ENCODE measurements around the gene LYL1.

The LYL1 gene

DNA sequence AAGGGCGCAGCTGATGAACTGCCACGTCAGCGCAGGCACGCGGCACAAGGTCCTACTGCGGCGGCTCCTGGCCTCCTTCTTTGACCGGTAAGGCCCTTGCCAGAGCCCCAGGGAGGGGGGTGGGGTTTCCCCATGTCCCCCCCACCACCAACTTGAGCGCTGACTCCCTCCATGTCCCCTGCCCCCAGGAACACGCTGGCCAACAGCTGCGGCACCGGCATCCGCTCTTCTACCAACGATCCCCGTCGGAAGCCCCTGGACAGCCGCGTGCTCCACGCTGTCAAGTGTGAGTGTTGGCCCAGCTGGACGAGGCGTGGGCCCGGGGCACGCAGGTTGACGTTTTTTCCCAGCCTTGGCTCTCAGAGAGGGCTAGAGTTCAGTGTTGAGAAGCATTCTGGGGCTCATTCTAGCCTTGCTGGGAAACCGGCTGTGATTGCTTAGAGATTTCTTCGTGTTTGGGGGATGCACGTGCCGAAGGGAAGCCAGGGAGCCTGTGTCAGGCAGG lies 34.7 kb upstream of the LYL1 start:
- Histone ChIP-seq H3K27me3 (ENCODE audit: control insufficient read depth, insufficient read depth, low read length) (no peaks in the 10 kb centered on the region), H3K36me3 (ENCODE audit: control insufficient read depth, insufficient read depth, low read length) (peaks cover 9% of the 10 kb centered on the region), H3K4me1 (ENCODE audit: control insufficient read depth, insufficient read depth, low read length) (no peaks in the 10 kb centered on the region), H3K9ac (ENCODE audit: low read length) (no peak overlapping the region), H3K4me3 (ENCODE audit: low read length) (no peak overlapping the region), H3K27ac (ENCODE audit: low read depth, low read length) (no peak overlapping the region)

DNA sequence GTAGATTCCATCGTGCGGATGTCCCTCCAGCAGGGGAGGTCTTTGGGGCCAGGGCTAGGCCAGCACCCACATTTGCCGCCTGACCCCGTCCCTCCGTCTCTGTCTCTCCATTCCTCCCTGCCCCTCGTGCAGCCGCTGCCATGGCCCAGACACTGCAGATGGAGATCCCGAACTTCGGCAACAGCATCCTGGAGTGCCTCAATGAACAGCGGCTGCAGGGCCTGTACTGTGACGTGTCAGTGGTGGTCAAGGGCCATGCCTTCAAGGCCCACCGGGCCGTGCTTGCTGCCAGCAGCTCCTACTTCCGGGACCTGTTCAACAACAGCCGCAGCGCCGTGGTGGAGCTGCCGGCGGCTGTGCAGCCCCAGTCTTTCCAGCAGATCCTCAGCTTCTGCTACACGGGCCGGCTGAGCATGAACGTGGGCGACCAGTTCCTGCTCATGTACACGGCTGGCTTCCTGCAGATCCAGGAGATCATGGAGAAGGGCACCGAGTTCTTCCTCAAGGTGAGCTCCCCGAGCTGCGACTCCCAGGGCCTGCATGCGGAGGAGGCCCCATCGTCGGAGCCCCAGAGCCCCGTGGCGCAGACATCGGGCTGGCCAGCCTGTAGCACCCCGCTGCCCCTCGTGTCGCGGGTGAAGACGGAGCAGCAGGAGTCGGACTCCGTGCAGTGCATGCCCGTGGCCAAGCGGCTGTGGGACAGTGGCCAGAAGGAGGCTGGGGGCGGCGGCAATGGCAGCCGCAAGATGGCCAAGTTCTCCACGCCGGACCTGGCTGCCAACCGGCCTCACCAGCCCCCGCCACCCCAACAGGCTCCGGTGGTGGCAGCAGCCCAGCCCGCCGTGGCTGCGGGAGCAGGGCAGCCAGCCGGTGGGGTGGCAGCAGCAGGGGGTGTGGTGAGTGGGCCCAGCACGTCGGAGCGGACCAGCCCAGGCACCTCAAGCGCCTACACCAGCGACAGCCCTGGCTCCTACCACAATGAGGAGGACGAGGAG lies 32.7 kb upstream of the LYL1 start:
- Histone ChIP-seq H3K27me3 (ENCODE audit: control insufficient read depth, insufficient read depth, low read length) (no peaks in the 10 kb centered on the region), H3K9ac (ENCODE audit: low read length) (no peak overlapping the region), H3K4me3 (ENCODE audit: low read length) (no peak overlapping the region), H3K27ac (ENCODE audit: low read depth, low read length) (peak overlapping the region; percentile 11), H3K36me3 (ENCODE audit: control insufficient read depth, insufficient read depth, low read length) (peaks cover 9% of the 10 kb centered on the region), H3K4me1 (ENCODE audit: control insufficient read depth, insufficient read depth, low read length) (no peaks in the 10 kb centered on the region)

DNA sequence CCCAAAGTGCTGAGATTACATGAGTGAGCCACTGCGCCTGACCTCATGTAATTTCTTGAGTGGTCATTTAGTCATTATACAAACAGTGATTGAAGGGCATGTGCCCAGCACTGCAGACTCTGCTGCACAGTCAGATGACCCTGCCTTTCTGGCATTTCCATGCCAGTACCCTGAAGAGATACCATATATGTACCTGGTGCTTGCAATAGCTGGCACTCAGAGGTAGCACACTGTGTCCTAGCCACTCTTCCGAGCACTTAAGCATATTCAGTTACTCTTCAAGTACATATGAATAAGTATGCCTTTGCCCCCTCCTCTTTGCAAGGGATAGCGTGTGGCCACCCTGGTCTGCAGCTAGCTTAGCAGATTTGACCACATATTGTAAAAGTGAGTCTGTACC lies 32.0 kb upstream of the LYL1 start:
- Histone ChIP-seq H3K36me3 (ENCODE audit: control insufficient read depth, insufficient read depth, low read length) (peaks cover 9% of the 10 kb centered on the region), H3K27ac (ENCODE audit: low read depth, low read length) (peak overlapping the region; percentile 11), H3K4me1 (ENCODE audit: control insufficient read depth, insufficient read depth, low read length) (no peaks in the 10 kb centered on the region), H3K27me3 (ENCODE audit: control insufficient read depth, insufficient read depth, low read length) (no peaks in the 10 kb centered on the region), H3K9ac (ENCODE audit: low read length) (no peak overlapping the region), H3K4me3 (ENCODE audit: low read length) (no peak overlapping the region)

DNA sequence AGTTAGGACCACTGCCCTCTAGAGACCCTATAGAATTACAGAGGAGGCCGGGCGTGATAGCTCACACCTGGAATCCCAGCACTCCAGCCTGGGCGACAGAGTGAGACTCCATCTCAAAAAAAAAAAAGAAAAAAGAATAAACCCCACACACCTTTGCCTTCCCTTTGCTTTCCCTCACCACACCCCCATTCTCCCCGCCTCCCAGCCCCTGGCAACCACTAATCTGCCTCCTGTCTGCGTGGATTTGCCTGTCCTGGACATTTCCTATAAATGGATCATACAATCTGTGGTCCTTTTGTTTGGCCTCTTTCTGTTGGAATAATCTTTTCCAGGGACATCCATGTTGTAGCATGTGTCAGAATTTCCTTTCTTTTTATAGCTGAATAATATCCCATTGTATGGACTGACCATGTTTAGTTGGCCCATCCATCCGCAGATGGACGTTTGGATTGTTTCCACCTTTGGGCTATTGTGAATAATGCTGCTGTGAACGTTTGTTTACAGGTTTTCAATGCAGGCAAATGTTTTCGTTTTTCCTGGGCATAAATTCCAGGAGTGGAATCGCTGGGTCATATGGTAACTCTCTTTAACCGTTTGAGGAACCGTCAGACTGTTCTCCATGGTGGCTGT lies 30.7 kb upstream of the LYL1 start:
- Histone ChIP-seq H3K9ac (ENCODE audit: low read length) (no peak overlapping the region), H3K27me3 (ENCODE audit: control insufficient read depth, insufficient read depth, low read length) (no peaks in the 10 kb centered on the region), H3K27ac (ENCODE audit: low read depth, low read length) (no peak overlapping the region), H3K36me3 (ENCODE audit: control insufficient read depth, insufficient read depth, low read length) (peaks cover 9% of the 10 kb centered on the region), H3K4me3 (ENCODE audit: low read length) (no peak overlapping the region), H3K4me1 (ENCODE audit: control insufficient read depth, insufficient read depth, low read length) (no peaks in the 10 kb centered on the region)

DNA sequence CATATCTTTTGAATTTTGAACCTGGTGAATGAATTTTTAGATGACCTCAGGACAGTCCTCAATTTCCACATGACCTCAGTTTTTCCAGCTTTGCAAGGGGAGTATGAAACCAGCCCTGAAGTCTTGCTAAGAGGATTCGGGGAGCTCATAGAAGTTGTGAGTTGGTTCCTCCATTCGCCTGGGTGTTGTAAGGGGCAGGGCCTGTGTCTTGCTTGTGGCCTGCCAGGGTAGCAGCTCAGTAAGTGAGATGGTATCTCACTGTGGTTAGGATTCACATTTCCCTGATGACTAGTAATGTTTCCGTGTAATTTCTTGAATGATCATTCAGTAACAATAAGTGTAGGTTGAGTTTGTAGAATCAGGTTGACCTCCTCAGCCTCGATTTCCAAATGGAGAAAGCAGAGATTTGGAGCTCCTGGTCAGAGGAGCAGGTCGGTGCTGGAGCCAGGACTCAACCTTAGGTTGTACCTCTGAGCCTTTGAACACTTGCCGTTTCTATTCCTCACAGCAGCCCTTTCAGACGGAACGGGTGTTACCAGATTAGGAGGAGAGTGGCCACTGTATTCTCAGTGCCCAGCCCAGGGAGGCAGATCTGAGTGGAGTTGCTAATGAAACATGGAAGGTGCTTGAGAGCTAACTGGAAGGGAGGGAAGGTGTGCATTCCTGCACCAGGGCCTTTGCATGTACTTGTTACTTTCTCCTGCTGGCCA lies 30.0 kb upstream of the LYL1 start:
- H3K27ac ChIP-seq (ENCODE audit: low read depth, low read length) = no peak overlapping the region
- H3K36me3 ChIP-seq (ENCODE audit: control insufficient read depth, insufficient read depth, low read length) = peaks cover 9% of the 10 kb centered on the region
- no peak overlapping the region for H3K9ac ChIP-seq (ENCODE audit: low read length)
- no peaks in the 10 kb centered on the region for H3K27me3 ChIP-seq (ENCODE audit: control insufficient read depth, insufficient read depth, low read length)
- H3K4me3 ChIP-seq (ENCODE audit: low read length) = no peak overlapping the region
- H3K4me1 ChIP-seq (ENCODE audit: control insufficient read depth, insufficient read depth, low read length) = no peaks in the 10 kb centered on the region

DNA sequence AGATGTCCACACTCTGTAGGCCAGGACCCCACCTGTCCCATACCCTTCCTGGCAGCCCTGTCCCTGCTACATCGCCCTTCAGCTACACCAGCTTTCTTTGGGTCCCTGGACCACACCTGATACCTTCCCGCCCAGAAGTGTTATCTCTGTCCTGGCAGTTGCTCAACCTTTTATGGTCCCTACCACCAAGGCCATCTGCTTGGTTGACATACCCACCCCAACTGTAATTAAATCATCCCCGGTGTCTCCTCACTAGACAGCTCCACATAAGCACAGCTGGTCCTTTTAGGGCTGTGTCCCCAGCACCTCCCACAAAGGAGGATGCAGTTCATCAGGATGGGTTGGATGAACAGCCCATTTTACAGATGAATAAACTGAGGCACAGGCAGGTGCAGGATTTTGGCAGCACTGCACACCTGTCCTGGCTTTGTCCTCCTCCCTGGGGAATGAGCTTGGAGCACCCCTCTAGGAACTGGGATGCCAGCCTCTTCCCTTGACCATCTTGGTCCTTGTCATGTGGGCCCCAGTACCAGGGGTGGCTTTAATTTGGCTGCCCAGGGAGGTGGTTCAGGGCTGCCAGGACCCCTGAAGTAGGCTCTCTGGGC lies 28.3 kb upstream of the LYL1 start:
- Histone ChIP-seq H3K27ac (ENCODE audit: low read depth, low read length) (no peak overlapping the region), H3K4me3 (ENCODE audit: low read length) (no peak overlapping the region), H3K27me3 (ENCODE audit: control insufficient read depth, insufficient read depth, low read length) (no peaks in the 10 kb centered on the region), H3K4me1 (ENCODE audit: control insufficient read depth, insufficient read depth, low read length) (no peaks in the 10 kb centered on the region), H3K9ac (ENCODE audit: low read length) (no peak overlapping the region), H3K36me3 (ENCODE audit: control insufficient read depth, insufficient read depth, low read length) (peaks cover 2% of the 10 kb centered on the region)

DNA sequence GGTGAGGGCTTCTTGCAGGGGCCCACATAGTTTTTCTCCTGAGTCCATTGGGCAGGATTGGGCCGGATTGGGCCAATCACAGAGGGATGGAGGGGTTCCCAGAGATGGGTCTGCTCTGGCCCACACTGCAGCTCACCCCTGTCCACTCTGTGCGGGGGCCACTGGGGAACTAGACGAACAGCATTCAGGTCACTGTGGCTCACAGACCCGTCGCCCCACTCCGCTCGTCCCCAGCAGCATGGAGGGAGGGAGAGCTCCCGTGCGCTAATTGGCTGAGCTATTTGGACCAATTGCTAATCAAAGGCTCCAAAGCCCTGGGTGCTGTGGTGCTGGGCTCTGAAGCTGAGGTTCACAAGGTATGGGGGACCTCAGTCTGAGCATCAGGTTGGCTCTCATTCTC lies 26.7 kb upstream of the LYL1 start:
- Histone ChIP-seq H3K4me1 (ENCODE audit: control insufficient read depth, insufficient read depth, low read length) (no peaks in the 10 kb centered on the region), H3K9ac (ENCODE audit: low read length) (no peak overlapping the region), H3K4me3 (ENCODE audit: low read length) (no peak overlapping the region), H3K27me3 (ENCODE audit: control insufficient read depth, insufficient read depth, low read length) (no peaks in the 10 kb centered on the region), H3K36me3 (ENCODE audit: control insufficient read depth, insufficient read depth, low read length) (no peaks in the 10 kb centered on the region), H3K27ac (ENCODE audit: low read depth, low read length) (no peak overlapping the region)

DNA sequence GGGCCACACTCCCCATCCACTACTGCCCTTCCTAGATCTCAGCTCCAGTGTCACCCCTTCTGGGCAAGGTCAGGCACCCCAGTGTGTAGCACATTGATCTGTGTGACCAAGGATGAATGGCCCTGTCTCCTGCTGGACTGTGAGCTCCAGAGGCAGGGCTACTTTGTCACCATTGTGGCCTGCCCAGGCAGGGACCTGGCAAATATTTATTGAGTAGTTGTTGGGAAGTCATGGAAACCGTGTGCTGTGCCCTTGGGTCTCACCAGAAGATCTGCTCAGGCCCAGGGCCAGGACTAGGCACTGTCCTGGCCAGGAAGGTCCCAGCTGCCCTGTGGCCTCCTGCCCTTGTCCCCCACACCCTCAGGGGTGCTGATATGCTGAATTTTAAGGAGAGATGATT lies 25.9 kb upstream of the LYL1 start:
- no peaks in the 10 kb centered on the region for H3K36me3 ChIP-seq (ENCODE audit: control insufficient read depth, insufficient read depth, low read length)

DNA sequence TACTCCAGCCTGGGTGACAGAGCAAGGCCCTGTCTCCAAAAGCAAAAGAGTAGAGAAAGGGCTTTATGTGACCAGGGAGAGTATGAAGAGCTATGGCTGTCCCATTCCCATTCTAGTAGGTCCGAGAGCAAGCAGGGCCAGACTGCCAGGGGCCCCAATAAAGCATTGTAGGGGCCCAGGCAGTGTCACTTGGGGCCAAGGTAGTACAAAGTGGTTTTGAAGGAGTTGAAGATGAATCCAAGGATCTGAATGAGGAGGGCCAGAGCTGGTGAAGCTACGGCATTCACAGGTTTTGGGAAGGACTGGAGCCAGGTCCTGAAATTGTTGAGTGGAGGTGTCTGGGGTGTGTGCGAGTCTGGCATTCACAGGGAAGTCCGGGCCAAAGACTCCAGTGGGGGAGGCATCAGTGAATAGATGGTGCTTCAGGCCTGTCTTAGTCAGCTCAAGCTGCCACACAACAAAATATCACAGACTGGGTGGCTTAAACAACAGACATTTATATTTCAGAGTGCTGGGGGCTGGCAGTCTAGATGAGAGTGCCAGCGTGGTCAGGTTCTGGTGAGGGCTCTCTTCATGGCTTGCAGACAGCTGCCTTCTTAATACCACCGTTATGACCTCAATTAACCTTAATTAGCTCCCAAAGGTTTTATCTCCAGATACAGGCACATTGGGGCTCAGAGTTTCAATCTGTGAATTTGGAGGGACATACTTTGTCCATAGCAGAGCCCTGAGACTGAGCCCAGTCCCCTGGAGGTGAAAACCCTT lies 25.3 kb upstream of the LYL1 start:
- Histone ChIP-seq H3K4me1 (ENCODE audit: control insufficient read depth, insufficient read depth, low read length) (no peaks in the 10 kb centered on the region), H3K27me3 (ENCODE audit: control insufficient read depth, insufficient read depth, low read length) (no peaks in the 10 kb centered on the region), H3K27ac (ENCODE audit: low read depth, low read length) (no peak overlapping the region), H3K36me3 (ENCODE audit: control insufficient read depth, insufficient read depth, low read length) (no peaks in the 10 kb centered on the region), H3K4me3 (ENCODE audit: low read length) (no peak overlapping the region), H3K9ac (ENCODE audit: low read length) (no peak overlapping the region)

More for the DNA sequence above, 25.9 kb upstream of the LYL1 start:
- Histone ChIP-seq H3K27ac (ENCODE audit: low read depth, low read length) (no peak overlapping the region), H3K27me3 (ENCODE audit: control insufficient read depth, insufficient read depth, low read length) (no peaks in the 10 kb centered on the region), H3K4me3 (ENCODE audit: low read length) (no peak overlapping the region), H3K4me1 (ENCODE audit: control insufficient read depth, insufficient read depth, low read length) (no peaks in the 10 kb centered on the region), H3K9ac (ENCODE audit: low read length) (no peak overlapping the region)

DNA sequence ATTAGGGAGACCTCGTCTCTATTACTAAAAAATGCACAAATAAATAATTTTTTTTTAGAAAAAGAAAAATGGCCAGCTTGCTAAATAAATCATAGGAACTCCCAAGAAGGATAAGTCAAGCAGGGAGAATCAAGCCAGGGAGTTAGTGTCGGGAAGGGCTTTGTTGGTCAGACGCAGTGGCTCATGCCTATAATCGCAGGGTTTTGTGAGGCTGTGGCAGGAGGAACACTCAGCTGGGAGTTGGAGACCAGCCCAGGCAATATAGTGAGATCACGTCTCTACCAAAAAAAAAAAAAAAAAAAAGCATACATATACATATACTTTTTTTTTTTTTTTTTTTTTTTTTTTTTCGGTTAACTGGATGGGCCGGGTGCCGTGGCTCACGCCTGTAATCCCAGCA lies 24.4 kb upstream of the LYL1 start:
- Histone ChIP-seq H3K9ac (ENCODE audit: low read length) (no peak overlapping the region), H3K4me3 (ENCODE audit: low read length) (no peak overlapping the region), H3K4me1 (ENCODE audit: control insufficient read depth, insufficient read depth, low read length) (no peaks in the 10 kb centered on the region), H3K27ac (ENCODE audit: low read depth, low read length) (no peak overlapping the region), H3K27me3 (ENCODE audit: control insufficient read depth, insufficient read depth, low read length) (no peaks in the 10 kb centered on the region), H3K36me3 (ENCODE audit: control insufficient read depth, insufficient read depth, low read length) (no peaks in the 10 kb centered on the region)

DNA sequence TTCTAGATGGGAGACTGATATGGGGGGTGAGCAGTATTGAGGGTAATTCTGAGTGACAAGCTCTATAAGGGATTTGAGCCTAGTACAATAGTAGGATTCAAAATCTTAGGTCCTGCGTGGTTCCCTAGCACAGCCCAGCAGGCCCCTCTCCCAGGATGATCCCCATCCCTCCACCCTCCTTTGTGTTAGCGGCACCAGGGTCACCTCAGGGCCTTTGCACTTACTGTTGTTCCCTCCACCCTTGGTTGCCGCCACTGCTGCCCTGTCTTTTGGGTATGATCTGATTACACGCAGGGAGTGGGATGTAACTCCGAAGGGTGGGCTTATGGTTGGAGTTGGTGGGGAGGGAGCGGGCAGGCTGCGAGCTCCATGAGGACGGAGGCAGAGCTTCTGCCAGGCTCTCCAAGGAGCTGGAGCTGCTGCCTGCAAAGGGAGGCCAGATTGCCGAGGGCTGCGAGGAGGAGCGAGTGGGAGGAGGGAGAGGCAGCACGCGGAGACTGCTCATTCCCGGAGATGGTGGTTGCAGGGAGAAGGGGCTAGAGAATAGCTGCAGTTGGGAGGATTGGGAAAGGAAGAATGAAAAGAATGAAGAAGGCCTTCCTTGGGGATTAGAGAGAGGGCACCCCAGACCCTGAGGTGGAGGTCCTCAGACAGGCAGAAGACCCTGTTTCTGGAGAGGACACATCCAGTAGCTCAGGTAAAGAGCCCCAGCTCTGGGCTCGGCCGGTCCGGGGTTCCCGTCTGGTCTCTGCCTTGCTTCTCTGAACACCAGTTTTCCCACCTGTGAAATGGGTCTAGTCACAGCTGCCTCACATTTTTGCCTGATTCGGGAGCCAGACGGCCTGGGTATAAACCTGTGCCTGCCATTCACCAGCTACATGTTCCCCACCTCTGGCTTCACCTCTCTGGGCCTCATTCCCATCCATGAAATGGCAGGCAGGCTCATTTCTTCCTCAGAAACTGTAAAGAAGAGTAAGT lies 20.6 kb upstream of the LYL1 start:
- Histone ChIP-seq H3K27ac (ENCODE audit: low read depth, low read length) (no peak overlapping the region), H3K36me3 (ENCODE audit: control insufficient read depth, insufficient read depth, low read length) (no peaks in the 10 kb centered on the region), H3K4me3 (ENCODE audit: low read length) (no peak overlapping the region), H3K9ac (ENCODE audit: low read length) (no peak overlapping the region), H3K4me1 (ENCODE audit: control insufficient read depth, insufficient read depth, low read length) (peaks cover 8% of the 10 kb centered on the region), H3K27me3 (ENCODE audit: control insufficient read depth, insufficient read depth, low read length) (no peaks in the 10 kb centered on the region)
